ENCODE results near the gene MRPL1.

GRCh38 chr4:77854431-77855111 lies 8.1 kb upstream of the MRPL1 start:
- TF ChIP-seq CTCF (IDR thresholded peaks at IDR 0.05) (no peak), POLR2A (IDR thresholded peaks at IDR 0.05) (no peak)
